Caco-2 (cell line): ENCODE results near the gene MYL7. TPM values are rescaled to one million over a fixed set of nuclear protein-coding genes. Genes with fewer than 3 reads are reported as not detected.

ENCODE experiments used
- BruUV-seq: library from RNA; stranded (reverse); fragments of 400-500 nt; replicated peaks from 2 replicates; lab custom pipeline; 2021; lab: Mats Ljungman, UMichigan
- CTCF ChIA-PET: fragments of 300-600 bp; sonication (Branson Sonifier 250); formaldehyde crosslinking; loops from one replicate; lab custom pipeline; 2022; ENCODE audit warnings: antibody characterized with exemption; lab: Charles Lee
- POLR2A ChIA-PET: fragments of 300-600 bp; sonication (Branson Sonifier 250); formaldehyde crosslinking; loops from one replicate; lab custom pipeline; 2022; ENCODE audit warnings: antibody characterized with exemption; lab: Charles Lee
- DNase-seq, 2 experiments: peaks; one replicate each; pipeline versions ENCODE4 v3.0.0 to v3.0.0-alpha.2; 2020 to 2022
- H3K27me3 ChIP-seq: replicated peaks from 2 replicates; pipeline ENCODE4 v1.6.0; 2011; ENCODE audit warnings: low read length; ENCODE audit not compliant: control insufficient read depth, insufficient read depth
- H3K36me3 ChIP-seq: 2 replicates; pipeline ENCODE4 v1.5.1; 2011; ENCODE audit warnings: low read length; ENCODE audit not compliant: control insufficient read depth, insufficient read depth
- H3K4me1 ChIP-seq: fragments of 250-450 bp; sonication (Bioruptor Pico); 2 replicates; pipeline ENCODE4 v1.5.1; 2020; ENCODE audit warnings: mild to moderate bottlenecking
- H3K4me3 ChIP-seq: 2 replicates; pipeline ENCODE4 v1.5.1; 2011; ENCODE audit warnings: low read depth, mild to moderate bottlenecking, control low read depth, low read length
- H3K9me3 ChIP-seq: fragments of 250-450 bp; sonication (Bioruptor Pico); 2 replicates; pipeline ENCODE4 v1.5.1; 2020; ENCODE audit warnings: mild to moderate bottlenecking, moderate library complexity
- H3K27ac Mint-ChIP-seq: one replicate; pipeline ENCODE4 v1.8.0; 2022; ENCODE audit warnings: mixed read lengths; ENCODE audit not compliant: unreplicated experiment
- H3K27me3 Mint-ChIP-seq: one replicate; pipeline ENCODE4 v1.8.0; 2022; ENCODE audit warnings: mixed read lengths; ENCODE audit not compliant: insufficient read depth, unreplicated experiment
- H3K36me3 Mint-ChIP-seq: one replicate; pipeline ENCODE4 v1.8.0; 2022; ENCODE audit warnings: mild to moderate bottlenecking, mixed read lengths; ENCODE audit not compliant: insufficient read depth, unreplicated experiment
- H3K4me1 Mint-ChIP-seq: one replicate; pipeline ENCODE4 v1.8.0; 2022; ENCODE audit warnings: low read depth, mixed read lengths; ENCODE audit not compliant: unreplicated experiment
- H3K4me3 Mint-ChIP-seq: one replicate; pipeline ENCODE4 v1.8.0; 2022; ENCODE audit warnings: mild to moderate bottlenecking, moderate library complexity, mixed read lengths; ENCODE audit not compliant: unreplicated experiment
- H3K9me3 Mint-ChIP-seq: one replicate; pipeline ENCODE4 v1.8.0; 2022; ENCODE audit warnings: mixed read lengths; ENCODE audit not compliant: unreplicated experiment
- intact Hi-C: fragments of 100-400 bp; cut with micrococcal nuclease; formaldehyde crosslinking; loops from one replicate; pipeline ENCODE4 v1.10.0; 2022; ENCODE audit not compliant: unreplicated experiment
- total RNA-seq: library from RNA; stranded (reverse); gene quantifications from 2 replicates; pipeline ENCODE4 v1.2.3, GENCODE V29; 2022
- TF ChIP-seq, protein P1 (sequence below), 2 experiments: fragments of 200-600 bp in 1 of 2; IDR thresholded peaks; 1 replicate in 1 of 2; 2 replicates in 1 of 2; pipeline versions ENCODE4 v1.5.1 to v1.8.0; 2011 to 2022; ENCODE audit warnings: antibody characterized with exemption in 1 of 2, control low read depth in 1 of 2, inconsistent platforms in 1 of 2, low read depth in 1 of 2, low read length in 1 of 2, mild to moderate bottlenecking in 1 of 2, moderate library complexity in 1 of 2; ENCODE audit not compliant: insufficient read depth in 1 of 2, severe bottlenecking in 1 of 2, unreplicated experiment in 1 of 2

Gene MYL7
- total RNA-seq, 1 experiment from 2014 or later = 16.2 TPM

DNA sequence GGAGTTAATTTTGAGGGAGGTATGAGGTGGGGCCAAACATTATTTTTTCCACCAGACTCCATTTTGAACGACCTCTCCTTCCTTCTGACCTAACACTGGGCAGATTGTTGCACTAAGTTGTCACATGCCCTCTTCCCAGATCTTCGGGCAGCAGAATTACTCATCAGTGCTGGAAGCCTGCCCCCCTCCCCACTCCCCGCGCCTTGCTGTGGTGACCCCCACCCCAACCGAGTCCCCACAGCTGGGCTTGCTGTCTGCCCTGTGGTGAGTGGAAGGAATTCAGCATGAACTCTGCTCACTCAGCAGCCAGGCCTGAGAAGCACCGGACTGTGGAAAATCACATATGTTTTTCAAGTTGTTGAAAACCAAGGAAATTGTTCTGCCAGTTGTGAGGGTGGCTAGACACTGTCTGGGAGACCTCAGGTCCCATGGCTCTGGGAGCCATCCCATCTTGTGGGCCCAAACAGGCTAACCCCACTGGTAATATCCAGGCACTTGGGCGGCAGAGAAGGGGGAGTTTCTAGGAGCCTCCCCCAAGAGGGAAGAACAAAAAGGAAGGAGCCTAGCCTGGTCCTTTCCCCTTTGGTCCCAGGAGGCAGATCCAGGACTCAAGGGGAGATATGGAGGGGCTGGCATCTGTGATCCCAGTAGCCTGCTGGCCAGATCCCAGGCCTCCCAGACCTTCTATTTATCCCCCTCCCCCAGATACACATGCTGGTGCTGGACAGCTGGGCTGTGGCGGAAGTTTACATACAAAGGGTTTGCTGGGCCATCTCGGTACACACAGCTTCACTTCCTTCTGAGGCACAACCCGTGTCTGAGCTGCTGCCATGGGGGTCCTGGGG is 40.5 kb downstream of the MYL7 start:
- H3K9me3 Mint-ChIP-seq = no peaks in the 10 kb centered on the region
- no peaks in the 10 kb centered on the region for H3K27me3 Mint-ChIP-seq
- H3K36me3 Mint-ChIP-seq = no peaks in the 10 kb centered on the region
- H3K27me3 ChIP-seq = no peaks in the 10 kb centered on the region; the same call in 1 of the 2 replicates
- no TSS peak for BruUV-seq
- no peak overlapping the region for H3K4me3 ChIP-seq
- ChIA-PET CTCF (no interaction called here), POLR2A (no interaction called here)
- intact Hi-C loops = no loop called here
- H3K4me1 Mint-ChIP-seq = no peaks in the 10 kb centered on the region
- DNase-seq = no peak
- H3K9me3 ChIP-seq = no peaks in the 10 kb centered on the region
- H3K36me3 ChIP-seq = no peaks in the 10 kb centered on the region
- no peak overlapping the region for H3K4me3 Mint-ChIP-seq
- TF ChIP-seq, protein P1, sequence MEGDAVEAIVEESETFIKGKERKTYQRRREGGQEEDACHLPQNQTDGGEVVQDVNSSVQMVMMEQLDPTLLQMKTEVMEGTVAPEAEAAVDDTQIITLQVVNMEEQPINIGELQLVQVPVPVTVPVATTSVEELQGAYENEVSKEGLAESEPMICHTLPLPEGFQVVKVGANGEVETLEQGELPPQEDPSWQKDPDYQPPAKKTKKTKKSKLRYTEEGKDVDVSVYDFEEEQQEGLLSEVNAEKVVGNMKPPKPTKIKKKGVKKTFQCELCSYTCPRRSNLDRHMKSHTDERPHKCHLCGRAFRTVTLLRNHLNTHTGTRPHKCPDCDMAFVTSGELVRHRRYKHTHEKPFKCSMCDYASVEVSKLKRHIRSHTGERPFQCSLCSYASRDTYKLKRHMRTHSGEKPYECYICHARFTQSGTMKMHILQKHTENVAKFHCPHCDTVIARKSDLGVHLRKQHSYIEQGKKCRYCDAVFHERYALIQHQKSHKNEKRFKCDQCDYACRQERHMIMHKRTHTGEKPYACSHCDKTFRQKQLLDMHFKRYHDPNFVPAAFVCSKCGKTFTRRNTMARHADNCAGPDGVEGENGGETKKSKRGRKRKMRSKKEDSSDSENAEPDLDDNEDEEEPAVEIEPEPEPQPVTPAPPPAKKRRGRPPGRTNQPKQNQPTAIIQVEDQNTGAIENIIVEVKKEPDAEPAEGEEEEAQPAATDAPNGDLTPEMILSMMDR (IDR thresholded peaks at IDR 0.05; ENCODE audit: insufficient read depth in 1 of 2, low read depth in 1 of 2, low read length in 1 of 2, severe bottlenecking in 1 of 2, unreplicated experiment in 1 of 2) = no peak
- no peak overlapping the region for H3K27ac Mint-ChIP-seq
- no peaks in the 10 kb centered on the region; the same call in 1 of the 2 replicates for H3K4me1 ChIP-seq

DNA sequence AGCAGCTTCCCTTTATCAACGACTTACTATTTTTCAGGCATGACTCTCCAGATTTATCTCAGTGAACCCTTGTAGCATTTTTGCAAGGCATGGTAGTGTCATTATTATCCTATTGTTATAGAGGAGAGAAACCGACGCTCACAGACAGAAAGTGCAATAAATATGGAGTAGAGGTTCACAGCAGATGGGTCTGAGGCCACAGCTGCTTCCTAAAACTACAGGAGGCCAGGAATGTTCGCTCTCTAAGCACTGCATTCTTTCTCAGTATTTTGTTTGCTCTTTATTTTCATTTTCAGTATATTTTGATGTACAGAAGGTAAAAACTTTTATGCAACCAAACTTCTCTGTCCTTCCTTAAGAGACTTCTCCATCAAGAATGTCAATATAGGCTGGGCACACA is 41.5 kb downstream of the MYL7 start:
- CTCF ChIA-PET = no interaction called here
- intact Hi-C loops = no loop called here

More for the DNA sequence above, 41.5 kb downstream of the MYL7 start:
- H3K27ac Mint-ChIP-seq = no peak overlapping the region
- POLR2A ChIA-PET = no interaction called here
- H3K4me3 Mint-ChIP-seq = no peak overlapping the region
- DNase-seq = no peak
- peaks cover 5% of the 10 kb centered on the region for H3K4me1 Mint-ChIP-seq
- Histone ChIP-seq H3K27me3 (no peaks in the 10 kb centered on the region), H3K4me3 (no peak overlapping the region), H3K9me3 (no peaks in the 10 kb centered on the region), H3K4me1 (no peaks in the 10 kb centered on the region; the same call in 1 of the 2 replicates), H3K36me3 (no peaks in the 10 kb centered on the region)
- TF ChIP-seq, protein P1 (IDR thresholded peaks at IDR 0.05; ENCODE audit: insufficient read depth in 1 of 2, low read depth in 1 of 2, low read length in 1 of 2, severe bottlenecking in 1 of 2, unreplicated experiment in 1 of 2) = no peak
- no TSS peak for BruUV-seq
- no peaks in the 10 kb centered on the region for H3K9me3 Mint-ChIP-seq
- H3K36me3 Mint-ChIP-seq = no peaks in the 10 kb centered on the region
- no peaks in the 10 kb centered on the region for H3K27me3 Mint-ChIP-seq
